B cell (primary cell): Measurements from ENCODE around the gene RNF19B. TPM values are rescaled to one million over a fixed set of nuclear protein-coding genes. Genes with fewer than 3 reads are reported as not detected.

Source experiments
- ATAC-seq: fragments of 200-7000 bp; cut with Tn5 transposase; one replicate; pipeline ENCODE4 v1.10.0; 2021; ENCODE audit warnings: low read depth, mild to moderate bottlenecking, moderate number of reproducible peaks, moderate library complexity
- CTCF ChIA-PET: fragments of 350-600 bp; sonication (Branson Sonifier 250); formaldehyde crosslinking; loops from one replicate; lab custom pipeline; 2021; ENCODE audit warnings: antibody characterized with exemption, inconsistent platforms; lab: Charles Lee
- POLR2A ChIA-PET: fragments of 350-600 bp; sonication (Branson Sonifier 250); formaldehyde crosslinking; loops from one replicate; lab custom pipeline; 2021; ENCODE audit warnings: antibody characterized with exemption; lab: Charles Lee
- DNase-seq: peaks from one replicate; pipeline ENCODE4 v3.0.0; 2013
- H2AFZ ChIP-seq: 2 replicates; pipeline ENCODE4 v1.6.1; 2012; ENCODE audit warnings: mild to moderate bottlenecking, low read depth, low read length; ENCODE audit not compliant: insufficient read depth, poor library complexity, severe bottlenecking
- H3K27ac ChIP-seq, 2 donors: 1 replicate in 1 of 2; 2 replicates in 1 of 2; pipeline ENCODE4 v1.5.1; 2012 to 2013; ENCODE audit warnings: low read length in 2 of 2, mild to moderate bottlenecking in 2 of 2, moderate library complexity in 1 of 2
- H3K27me3 ChIP-seq, 4 experiments: fragments of 200-600 bp in 1 of 4; sonication (generic) in 1 of 4; replicated peaks in 1 of 4; 1 replicate in 2 of 4; 2 replicates in 2 of 4; pipeline versions ENCODE4 v1.6.1 to v1.7.0; 2013 to 2016; ENCODE audit warnings: low read length in 3 of 4, mild to moderate bottlenecking in 2 of 4, mixed read lengths in 1 of 4, moderate library complexity in 1 of 4; ENCODE audit not compliant: insufficient read depth in 4 of 4, control insufficient read depth in 3 of 4; ENCODE audit errors: control extremely low read depth in 1 of 4
- H3K36me3 ChIP-seq, 2 experiments: replicated peaks in 1 of 2; 1 replicate in 1 of 2; 2 replicates in 1 of 2; pipeline versions ENCODE4 v1.6.1 to v1.7.1; 2013; ENCODE audit warnings: low read length in 1 of 2; ENCODE audit not compliant: insufficient read depth in 2 of 2, control insufficient read depth in 1 of 2; ENCODE audit errors: control extremely low read depth in 1 of 2, extremely low read depth in 1 of 2
- H3K4me1 ChIP-seq, 2 donors: fragments of 200-600 bp in 1 of 2; sonication (generic) in 1 of 2; 1 replicate in 1 of 2; 2 replicates in 1 of 2; pipeline versions ENCODE4 v1.5.1 to v1.6.1; 2013 to 2017; ENCODE audit warnings: low read length in 2 of 2; ENCODE audit not compliant: control insufficient read depth in 2 of 2, insufficient read depth in 2 of 2
- H3K4me2 ChIP-seq: replicated peaks from 2 replicates; pipeline ENCODE3; 2012; ENCODE audit warnings: mild to moderate bottlenecking, low read depth, low read length; ENCODE audit not compliant: poor library complexity, severe bottlenecking
- H3K4me3 ChIP-seq, 5 experiments: fragments of 200-600 bp in 1 of 5; sonication (generic) in 1 of 5; 1 replicate in 3 of 5; 2 replicates in 2 of 5; pipeline versions ENCODE4 v1.5.1 to v1.7.0; 2011 to 2016; ENCODE audit warnings: low read length in 4 of 5, mild to moderate bottlenecking in 4 of 5, low read depth in 2 of 5, control low read depth in 1 of 5, moderate library complexity in 1 of 5; ENCODE audit not compliant: insufficient read depth in 1 of 5; ENCODE audit errors: control extremely low read depth in 1 of 5, extremely low read depth in 1 of 5
- H3K79me2 ChIP-seq: fragments of 200-600 bp; sonication (generic); one replicate; pipeline ENCODE4 v1.6.0; 2016; ENCODE audit warnings: low read length; ENCODE audit not compliant: control insufficient read depth, insufficient read depth
- H3K9ac ChIP-seq: fragments of 200-600 bp; sonication (generic); 2 replicates; pipeline ENCODE4 v1.6.1; 2017; ENCODE audit warnings: mild to moderate bottlenecking, low read length, moderate library complexity
- H3K9me3 ChIP-seq, 3 donors: one replicate each; pipeline versions ENCODE4 v1.6.1 to v1.7.1; 2013; ENCODE audit warnings: low read length in 2 of 3; ENCODE audit not compliant: control insufficient read depth in 2 of 3, insufficient read depth in 1 of 3; ENCODE audit errors: control extremely low read depth in 1 of 3
- H4K20me1 ChIP-seq: 2 replicates; pipeline ENCODE4 v1.6.0; 2012; ENCODE audit warnings: mild to moderate bottlenecking, low read length; ENCODE audit not compliant: insufficient read depth, control insufficient read depth, poor library complexity, severe bottlenecking
- H3K27ac Mint-ChIP-seq: one replicate; pipeline ENCODE4 v1.8.0; 2021; ENCODE audit warnings: mixed read lengths
- H3K27me3 Mint-ChIP-seq: one replicate; pipeline ENCODE4 v1.8.0; 2021; ENCODE audit warnings: mixed read lengths
- H3K4me1 Mint-ChIP-seq: one replicate; pipeline ENCODE4 v1.8.0; 2021; ENCODE audit warnings: mixed read lengths
- H3K4me3 Mint-ChIP-seq: one replicate; pipeline ENCODE4 v1.8.0; 2021; ENCODE audit warnings: mixed read lengths
- H3K9me3 Mint-ChIP-seq: one replicate; pipeline ENCODE4 v1.8.0; 2022; ENCODE audit warnings: mixed read lengths; ENCODE audit not compliant: insufficient read depth
- EZH2 ChIP-seq: IDR thresholded peaks from 2 replicates; pipeline ENCODE4 v1.6.1; 2012; ENCODE audit warnings: borderline replicate concordance, low read depth, mild to moderate bottlenecking, moderate library complexity, low read length; ENCODE audit not compliant: insufficient read depth, poor library complexity, severe bottlenecking
- WGBS: methylation state at CpG from one replicate; pipeline ENCODE4 v1.1.5; 2013; ENCODE audit warnings: missing lambda C conversion rate; ENCODE audit not compliant: insufficient coverage; 5-methylcytosine and 5-hydroxymethylcytosine counted together
- intact Hi-C: fragments of 100-400 bp; cut with micrococcal nuclease; formaldehyde crosslinking; loops from one replicate; pipeline ENCODE4 v1.10.0; 2022
- polyA plus RNA-seq: library from polyadenylated mRNA; depleted of rRNA; stranded (reverse); fragments of >200 nt; gene quantifications from 2 replicates; pipeline ENCODE4 v1.2.3, GENCODE V29; 2012
- total RNA-seq, 2 donors: library from RNA; stranded (reverse); fragments of 120-200 nt in 1 of 2; gene quantifications; 1 replicate in 1 of 2; 2 replicates in 1 of 2; pipeline versions ENCODE4 v1.2.3 to v1.2.4, GENCODE V29; 2013 to 2022
- TF ChIP-seq, protein P1 (sequence below): fragments of 200-600 bp; IDR thresholded peaks from one replicate; pipeline ENCODE4 v1.8.0; 2022; ENCODE audit warnings: antibody characterized with exemption, mild to moderate bottlenecking

The RNF19B gene
- total and polyA plus RNA-seq, 2 donors (not counting 1 experiment from before 2014, with no cell fraction given), result 29.9 to 40.3 TPM

DNA sequence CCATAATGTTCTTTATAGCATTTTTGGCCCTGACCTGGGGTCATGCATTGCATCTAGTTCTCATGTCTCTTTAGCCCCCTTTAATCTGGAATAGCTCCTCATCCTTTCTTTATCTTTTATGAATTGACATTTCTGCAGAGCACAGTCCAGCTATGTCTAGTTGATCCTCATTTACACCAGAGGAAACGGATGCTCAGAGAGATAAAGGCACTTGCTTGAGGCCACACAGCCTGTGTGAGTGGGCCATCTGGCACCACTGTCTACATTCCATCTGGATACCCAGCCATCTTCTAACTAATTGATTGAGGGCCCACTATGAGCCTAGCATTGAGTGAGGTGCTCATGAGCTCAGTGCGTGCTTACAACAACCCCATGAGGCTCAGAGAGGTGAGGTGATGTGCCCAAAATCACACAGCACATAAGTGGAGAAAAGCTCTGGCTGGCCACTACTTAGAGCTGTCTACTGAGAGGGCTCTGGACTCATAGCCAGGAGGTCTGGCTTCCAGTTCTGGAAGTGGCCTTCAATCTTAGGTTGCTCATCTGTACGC is 74.8 kb downstream of the RNF19B start:
- no peaks in the 10 kb centered on the region for H3K79me2 ChIP-seq
- H3K4me3 Mint-ChIP-seq, result no peak overlapping the region
- DNase-seq, result no peak
- H3K9me3 ChIP-seq, result peaks cover 0 to 17% (median 0%) of the 10 kb centered on the region in 3 donors
- peaks cover 73% of the 10 kb centered on the region for H3K27me3 Mint-ChIP-seq
- 91% methylated on average over 3 of the region's 3 CpGs for WGBS
- H2AFZ ChIP-seq, result no peak overlapping the region
- peaks cover 26% of the 10 kb centered on the region for H3K4me1 Mint-ChIP-seq
- no peak overlapping the region for H3K9ac ChIP-seq
- ChIA-PET CTCF (interaction anchor here (0.8 to 1.1 kb wide), 2 partner anchors 9 to 17 kb away, joined by 3 read pairs; no protein-coding TSS in a partner anchor), POLR2A (no interaction called here)
- H3K36me3 ChIP-seq, result no peaks in the 10 kb centered on the region
- H3K4me1 ChIP-seq, result peaks cover 22 to 28% of the 10 kb centered on the region in 2 donors
- TF ChIP-seq, protein P1, sequence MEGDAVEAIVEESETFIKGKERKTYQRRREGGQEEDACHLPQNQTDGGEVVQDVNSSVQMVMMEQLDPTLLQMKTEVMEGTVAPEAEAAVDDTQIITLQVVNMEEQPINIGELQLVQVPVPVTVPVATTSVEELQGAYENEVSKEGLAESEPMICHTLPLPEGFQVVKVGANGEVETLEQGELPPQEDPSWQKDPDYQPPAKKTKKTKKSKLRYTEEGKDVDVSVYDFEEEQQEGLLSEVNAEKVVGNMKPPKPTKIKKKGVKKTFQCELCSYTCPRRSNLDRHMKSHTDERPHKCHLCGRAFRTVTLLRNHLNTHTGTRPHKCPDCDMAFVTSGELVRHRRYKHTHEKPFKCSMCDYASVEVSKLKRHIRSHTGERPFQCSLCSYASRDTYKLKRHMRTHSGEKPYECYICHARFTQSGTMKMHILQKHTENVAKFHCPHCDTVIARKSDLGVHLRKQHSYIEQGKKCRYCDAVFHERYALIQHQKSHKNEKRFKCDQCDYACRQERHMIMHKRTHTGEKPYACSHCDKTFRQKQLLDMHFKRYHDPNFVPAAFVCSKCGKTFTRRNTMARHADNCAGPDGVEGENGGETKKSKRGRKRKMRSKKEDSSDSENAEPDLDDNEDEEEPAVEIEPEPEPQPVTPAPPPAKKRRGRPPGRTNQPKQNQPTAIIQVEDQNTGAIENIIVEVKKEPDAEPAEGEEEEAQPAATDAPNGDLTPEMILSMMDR, result no peak
- no peak for TF ChIP-seq EZH2
- peaks cover 0 to 89% (median 48%) of the 10 kb centered on the region in 4 experiments for H3K27me3 ChIP-seq
- no peak overlapping the region for H3K27ac Mint-ChIP-seq
- no peaks in the 10 kb centered on the region for H4K20me1 ChIP-seq
- H3K4me3 ChIP-seq, result no peak overlapping the region
- H3K9me3 Mint-ChIP-seq, result no peaks in the 10 kb centered on the region
- no peak overlapping the region for H3K27ac ChIP-seq
- no peak for ATAC-seq
- intact Hi-C loops, result no loop called here
- no peak overlapping the region for H3K4me2 ChIP-seq

DNA sequence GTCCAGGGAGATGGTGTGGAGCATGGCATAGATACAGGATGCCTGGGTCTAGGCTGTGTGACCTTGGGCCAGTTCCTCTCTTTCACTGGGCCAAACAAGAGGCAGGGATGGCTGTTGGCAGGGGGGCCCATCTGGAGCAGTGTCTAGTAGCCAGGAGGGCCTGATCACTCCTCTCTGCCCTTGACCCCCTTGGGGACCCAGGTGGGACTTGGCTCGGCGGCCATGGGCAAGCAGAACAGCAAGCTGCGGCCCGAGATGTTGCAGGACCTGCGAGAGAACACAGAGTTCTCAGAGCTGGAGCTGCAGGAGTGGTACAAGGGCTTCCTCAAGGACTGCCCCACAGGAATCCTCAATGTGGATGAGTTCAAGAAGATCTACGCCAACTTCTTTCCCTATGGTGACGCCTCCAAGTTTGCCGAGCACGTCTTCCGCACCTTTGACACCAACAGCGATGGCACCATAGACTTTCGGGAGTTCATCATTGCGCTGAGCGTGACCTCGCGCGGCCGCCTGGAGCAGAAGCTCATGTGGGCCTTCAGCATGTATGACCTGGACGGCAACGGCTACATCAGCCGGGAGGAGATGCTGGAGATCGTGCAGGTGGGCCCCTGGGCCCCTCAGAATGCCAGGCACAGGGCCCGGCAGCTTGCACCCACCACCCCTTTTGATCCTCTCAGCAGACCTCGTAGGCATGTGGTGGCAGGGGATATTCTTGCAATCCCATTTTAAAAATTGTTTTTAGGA is 75.8 kb downstream of the RNF19B start:
- H3K27ac Mint-ChIP-seq, result no peak overlapping the region
- DNase-seq, result no peak
- Histone ChIP-seq H4K20me1 (no peaks in the 10 kb centered on the region), H3K4me3 (no peak overlapping the region), H3K36me3 (no peaks in the 10 kb centered on the region), H3K9ac (no peak overlapping the region), H3K27ac (no peak overlapping the region), H3K4me1 (peaks cover 22 to 26% of the 10 kb centered on the region in 2 donors), H3K79me2 (no peaks in the 10 kb centered on the region), H3K4me2 (no peak overlapping the region), H3K27me3 (peaks cover 0 to 87% (median 45%) of the 10 kb centered on the region in 4 experiments), H2AFZ (no peak overlapping the region), H3K9me3 (peaks cover 0 to 17% (median 0%) of the 10 kb centered on the region in 3 donors)
- peaks cover 77% of the 10 kb centered on the region for H3K27me3 Mint-ChIP-seq
- H3K4me3 Mint-ChIP-seq, result no peak overlapping the region
- H3K4me1 Mint-ChIP-seq, result peaks cover 26% of the 10 kb centered on the region
- TF ChIP-seq, protein P1, result no peak
- TF ChIP-seq EZH2, result no peak
- ATAC-seq, result no peak
- CTCF ChIA-PET, result no interaction called here
- 95% methylated on average over 21 of the region's 24 CpGs for WGBS
- no peaks in the 10 kb centered on the region for H3K9me3 Mint-ChIP-seq
- POLR2A ChIA-PET, result no interaction called here
- intact Hi-C loops, result no loop called here
